ENCODE results near the gene MRPL28.
"Not testable (repeated sequence)": the region's sequence is repeated elsewhere in the genome, so short reads cannot be mapped to it uniquely, and the experiment has no call there.

Gene MRPL28

DNA sequence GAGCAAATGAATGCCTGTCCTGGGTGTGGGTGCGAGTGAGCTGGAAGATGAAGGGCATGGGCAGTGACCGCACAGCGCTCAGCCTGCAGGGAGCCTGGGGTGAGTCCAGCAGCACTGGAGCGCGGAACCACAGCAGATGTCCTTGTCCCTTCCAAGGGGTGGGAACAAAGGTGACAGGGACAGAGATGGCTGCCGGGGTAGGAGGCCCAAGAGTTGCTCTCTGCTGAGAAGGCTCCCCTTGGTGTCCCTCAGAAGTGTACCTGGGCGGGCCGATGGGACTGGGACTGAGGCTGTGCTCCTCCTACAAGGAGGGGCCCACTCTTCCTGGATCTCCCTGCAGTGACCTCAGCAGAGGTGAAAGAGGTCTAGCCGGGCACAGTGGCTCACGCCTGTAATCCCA, 19.0 kb upstream of the MRPL28 start:
- no peak for DNase-seq (ENCODE audit: low read depth)

DNA sequence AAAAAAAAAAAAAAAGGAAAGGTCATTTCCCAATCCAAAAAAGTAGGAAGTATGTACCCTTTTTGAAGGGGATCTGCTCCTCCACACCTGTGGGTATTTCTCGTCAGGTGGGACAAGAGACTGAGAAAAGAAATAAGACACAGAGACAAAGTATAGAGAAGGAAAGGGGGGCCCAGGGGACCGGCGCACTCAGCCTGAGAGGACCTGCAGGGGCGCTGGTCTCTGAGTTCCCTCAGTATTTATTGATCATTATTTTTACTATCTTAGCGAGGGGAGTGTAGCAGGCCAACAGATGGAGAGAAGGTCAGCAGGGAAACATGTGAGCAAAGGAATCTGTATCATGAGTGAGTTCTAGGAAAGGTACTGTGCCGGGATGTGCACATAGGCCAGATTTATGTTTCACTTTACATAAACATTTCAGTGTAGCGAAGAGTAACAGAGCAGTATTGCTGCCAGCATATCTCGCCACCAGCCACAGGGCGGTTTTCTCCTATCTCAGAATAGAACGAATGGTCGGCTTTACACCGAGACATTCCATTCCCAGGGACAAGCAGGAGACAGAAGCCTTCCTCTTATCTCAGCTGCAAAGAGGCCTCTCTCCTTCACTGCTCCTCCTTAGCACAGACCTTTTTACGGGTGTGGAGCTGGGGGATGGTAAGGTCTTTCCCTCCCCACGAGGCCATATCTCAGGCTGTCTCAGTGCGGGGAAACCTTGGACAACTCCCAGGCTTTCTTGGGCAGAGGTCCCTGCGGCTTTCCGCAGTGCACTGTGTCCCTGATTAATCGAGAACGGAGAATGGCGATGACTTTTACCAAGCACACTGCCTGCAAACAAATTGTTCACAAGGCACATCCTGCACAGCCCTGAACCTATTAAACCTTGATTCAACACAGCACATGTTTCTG, 17.7 kb upstream of the MRPL28 start:
- DNase-seq (ENCODE audit: low read depth), result not testable (repeated sequence)

- DNase-seq (ENCODE audit: low read depth), result no peak
These were observed 16.4 kb upstream of the MRPL28 start for GRCh38 chr16:386641-387156.

DNA sequence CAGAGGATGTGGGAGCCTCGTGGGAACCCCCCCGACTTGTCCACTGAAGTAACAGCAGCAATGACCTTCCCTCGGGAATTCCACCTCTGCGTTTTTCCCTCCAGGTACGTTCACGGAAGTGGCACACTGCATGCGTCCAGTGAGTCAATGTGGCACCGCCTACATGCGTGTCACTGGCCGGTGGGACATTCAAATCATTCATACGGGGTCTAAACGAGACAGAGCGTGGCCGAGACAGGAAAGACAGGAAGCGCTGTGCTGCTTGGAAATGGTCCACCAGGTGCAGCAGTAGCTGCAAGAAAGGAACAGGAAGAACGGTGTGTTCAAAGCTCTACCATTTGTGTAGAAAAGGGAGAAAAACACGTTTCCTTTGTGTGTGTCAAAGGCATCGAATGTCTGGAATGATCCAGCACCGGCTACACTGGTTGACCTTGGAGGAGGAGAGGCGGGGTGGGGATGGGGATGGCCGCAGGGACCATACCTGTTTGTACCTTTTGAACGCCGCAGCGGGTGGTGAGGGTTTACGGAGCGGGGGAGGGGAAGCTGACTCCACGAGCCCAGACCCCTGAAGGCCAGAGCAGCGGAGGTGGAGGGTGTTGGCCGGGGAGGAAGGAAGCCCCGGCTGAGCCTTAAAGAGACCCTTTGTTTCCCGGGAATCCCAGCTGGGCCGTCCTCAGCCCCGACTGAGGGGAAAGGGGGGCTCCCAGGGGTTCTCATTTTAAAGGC, 13.2 kb upstream of the MRPL28 start:
- DNase-seq (ENCODE audit: low read depth), result no peak

DNA sequence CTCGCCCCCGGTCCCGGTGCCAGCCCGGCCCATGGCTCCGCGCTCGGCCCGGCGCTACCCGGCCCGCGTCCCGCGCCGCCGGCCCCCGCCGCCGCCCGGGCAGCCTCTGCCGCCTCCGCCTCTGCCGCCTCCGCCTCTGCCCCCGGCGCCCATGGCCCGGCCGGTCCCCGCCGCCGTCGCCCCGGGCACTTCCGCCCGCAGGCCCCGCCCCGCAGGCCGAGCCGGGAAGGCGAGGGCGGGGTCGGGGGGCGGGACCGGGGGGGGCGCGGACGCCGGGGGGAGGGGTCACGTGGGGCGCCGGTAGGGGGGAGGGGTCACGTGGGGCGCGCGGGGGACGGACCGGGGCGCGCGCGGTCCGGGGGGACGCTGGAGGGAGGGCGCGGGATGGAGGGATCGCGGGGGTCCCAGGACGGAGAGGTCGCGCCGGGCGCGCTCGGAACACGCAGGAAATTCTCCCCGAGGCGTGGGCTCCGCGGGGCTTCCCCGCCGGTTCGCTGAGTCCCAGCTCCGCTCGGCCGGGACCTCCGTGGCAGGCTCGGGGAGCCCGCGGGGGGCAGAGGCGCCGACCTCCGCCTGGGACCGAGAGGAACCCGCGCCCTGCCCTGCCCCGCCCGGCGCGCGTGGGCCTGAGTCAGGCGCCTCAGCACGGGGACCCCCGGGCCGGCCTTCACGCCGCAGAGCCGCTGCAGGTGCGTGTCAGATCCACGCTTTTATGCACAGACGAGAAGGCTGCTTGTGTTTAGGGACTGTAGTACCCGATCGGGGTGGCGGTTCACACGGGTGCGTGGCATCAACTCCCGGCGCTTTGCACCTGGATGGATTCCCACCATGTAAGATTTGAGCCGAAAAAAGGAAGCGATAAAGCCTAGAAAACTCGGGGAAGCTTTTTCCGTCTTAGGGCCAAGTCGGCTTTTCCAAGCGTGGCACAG, 11.7 kb upstream of the MRPL28 start, which contains the start of gene PGAP6:
Gene PGAP6 (minus strand): TSS at position 190 of the 929 bp plus-strand sequence. CDS start 157 bp downstream, at position 33.
- DNase-seq (ENCODE audit: low read depth), result no peak

DNA sequence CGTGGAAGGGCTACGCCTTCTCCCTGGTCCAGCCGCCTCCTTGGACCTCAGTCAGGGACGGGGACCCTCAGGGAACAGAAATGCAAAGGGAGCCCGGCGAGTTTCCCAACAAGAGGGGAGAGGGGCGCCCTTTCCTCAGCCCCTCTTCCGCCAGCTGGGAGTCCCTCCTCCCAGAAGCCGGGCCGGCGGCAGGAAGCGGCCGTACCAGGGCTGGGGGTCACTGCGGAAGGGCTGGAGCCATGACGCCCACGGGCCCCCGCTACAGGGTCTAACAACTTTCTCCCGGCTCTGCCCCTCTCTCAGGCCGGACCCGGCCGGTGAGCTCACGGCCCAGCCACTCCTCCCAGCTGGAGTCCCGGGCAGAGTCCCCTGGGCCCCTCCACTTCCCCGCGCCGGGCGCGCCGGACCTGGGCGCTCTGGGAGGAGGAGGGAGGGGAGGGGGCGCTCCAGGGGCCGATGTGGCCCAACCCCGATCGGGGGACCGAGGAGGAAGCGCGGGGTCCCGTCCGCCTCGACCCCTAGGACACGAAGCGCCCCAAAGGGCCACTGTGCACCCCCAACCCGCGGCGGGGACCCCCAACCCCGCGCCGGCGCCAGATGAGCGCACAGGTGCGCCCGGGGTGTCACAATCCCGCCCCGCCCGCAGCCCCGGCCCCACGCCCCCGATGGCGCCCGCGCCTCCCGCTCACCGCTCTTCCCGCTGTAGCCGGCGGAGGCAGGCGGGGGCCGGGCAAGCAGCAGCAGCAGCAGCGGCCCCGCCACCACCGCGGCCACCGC, 10.9 kb upstream of the MRPL28 start:
- no peak for DNase-seq (ENCODE audit: low read depth)

DNA sequence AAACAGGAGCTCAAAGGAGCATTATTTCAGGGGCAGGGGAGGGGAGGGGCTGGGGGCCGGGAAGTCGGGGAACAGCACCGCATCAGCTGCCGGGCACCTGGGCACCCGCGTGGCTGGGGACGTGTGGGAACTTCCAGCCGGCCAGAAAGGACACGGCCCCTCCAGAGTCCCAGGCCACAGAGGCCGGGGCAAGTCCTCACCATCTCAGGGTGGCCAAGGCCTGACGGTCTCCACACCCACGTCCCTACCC, 10.3 kb upstream of the MRPL28 start:
- no peak for DNase-seq (ENCODE audit: low read depth)

- no peak for DNase-seq (ENCODE audit: low read depth)
These were observed 9.8 kb upstream of the MRPL28 start for GRCh38 chr16:379961-380761.

DNA sequence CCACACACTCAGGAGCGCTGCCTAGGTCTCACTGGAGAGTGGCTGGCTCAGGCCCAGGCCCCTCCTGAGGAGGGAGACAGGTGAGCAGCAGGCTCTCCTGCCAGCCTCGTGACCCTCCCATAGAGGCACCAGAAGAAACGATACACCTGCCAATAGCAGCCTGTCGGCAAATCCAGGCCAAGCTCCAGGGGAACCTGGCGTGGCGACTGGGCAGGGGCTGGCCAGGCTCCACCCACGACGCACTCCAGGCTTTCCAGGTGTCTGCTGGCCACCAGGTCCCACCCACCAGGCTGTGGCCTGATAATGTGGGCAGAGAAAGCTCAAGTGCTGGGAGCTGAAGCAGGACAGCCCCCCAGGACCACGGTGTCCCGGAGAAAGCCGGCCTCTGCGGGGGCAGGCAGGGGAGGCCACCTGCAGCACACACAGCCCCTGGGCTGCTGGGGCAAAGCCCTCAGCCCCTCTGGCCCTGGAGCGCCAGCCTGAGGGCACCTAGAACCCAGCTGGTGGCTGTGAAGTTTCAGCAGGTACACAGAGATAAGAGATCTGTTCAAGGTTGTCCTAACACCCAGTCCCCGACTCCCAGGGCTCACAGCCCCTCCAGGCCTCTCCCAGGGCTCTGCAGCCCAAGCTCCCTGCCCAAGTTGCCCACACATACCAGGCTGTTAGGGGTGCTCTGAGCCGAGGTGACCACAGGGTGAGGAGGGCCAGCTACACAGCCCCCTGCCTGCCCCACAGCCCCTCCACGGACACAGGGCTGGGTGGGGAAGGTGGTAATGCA, 9.0 kb upstream of the MRPL28 start:
- no peak for DNase-seq (ENCODE audit: low read depth)

- DNase-seq (ENCODE audit: low read depth), result no peak
These were observed 8.5 kb upstream of the MRPL28 start for GRCh38 chr16:378821-379182.

- not testable (repeated sequence) for DNase-seq (ENCODE audit: low read depth)
These were observed 7.9 kb upstream of the MRPL28 start for GRCh38 chr16:378113-378820.

DNA sequence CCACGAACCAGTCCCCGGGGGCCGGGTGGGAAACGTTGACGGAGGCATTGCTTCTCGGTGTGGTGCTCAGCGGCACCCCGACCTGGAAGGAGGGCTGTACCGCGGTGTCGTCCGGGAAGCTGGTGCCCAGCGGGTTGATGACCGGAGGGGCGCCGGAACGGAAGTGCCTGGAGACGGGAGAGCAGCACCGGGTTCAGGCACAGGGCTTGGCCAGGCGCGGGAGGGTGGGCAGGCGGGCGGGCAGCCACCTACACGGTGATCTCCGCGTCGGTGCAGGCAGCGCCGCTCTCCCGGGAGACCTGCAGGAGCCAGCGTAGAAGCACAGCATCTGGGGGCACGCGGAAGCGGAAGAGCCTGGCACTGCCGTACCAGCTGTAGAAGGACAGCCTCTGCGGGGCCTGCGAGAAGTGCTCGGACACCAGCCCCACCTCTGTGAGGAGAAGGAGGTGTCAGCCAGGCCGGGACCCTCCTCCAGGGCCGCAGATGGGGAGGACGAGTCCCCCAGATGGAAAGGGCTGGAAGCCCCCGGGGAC, 7.1 kb upstream of the MRPL28 start:
- DNase-seq (ENCODE audit: low read depth), result no peak

GRCh38 chr16:376817-377418, 6.6 kb upstream of the MRPL28 start:
- DNase-seq (ENCODE audit: low read depth), result no peak

GRCh38 chr16:375927-376816, 5.8 kb upstream of the MRPL28 start:
- DNase-seq (ENCODE audit: low read depth), result no peak

GRCh38 chr16:375212-375611, 4.9 kb upstream of the MRPL28 start:
- DNase-seq (ENCODE audit: low read depth), result no peak

GRCh38 chr16:374616-374926, 4.2 kb upstream of the MRPL28 start:
- no peak for DNase-seq (ENCODE audit: low read depth)

- DNase-seq (ENCODE audit: low read depth), result no peak
These were observed 3.7 kb upstream of the MRPL28 start for GRCh38 chr16:373848-374615.

Measured in fibroblast of the conjunctiva (primary cell).